ENCODE measurements around the gene ZFP69B.

DNA sequence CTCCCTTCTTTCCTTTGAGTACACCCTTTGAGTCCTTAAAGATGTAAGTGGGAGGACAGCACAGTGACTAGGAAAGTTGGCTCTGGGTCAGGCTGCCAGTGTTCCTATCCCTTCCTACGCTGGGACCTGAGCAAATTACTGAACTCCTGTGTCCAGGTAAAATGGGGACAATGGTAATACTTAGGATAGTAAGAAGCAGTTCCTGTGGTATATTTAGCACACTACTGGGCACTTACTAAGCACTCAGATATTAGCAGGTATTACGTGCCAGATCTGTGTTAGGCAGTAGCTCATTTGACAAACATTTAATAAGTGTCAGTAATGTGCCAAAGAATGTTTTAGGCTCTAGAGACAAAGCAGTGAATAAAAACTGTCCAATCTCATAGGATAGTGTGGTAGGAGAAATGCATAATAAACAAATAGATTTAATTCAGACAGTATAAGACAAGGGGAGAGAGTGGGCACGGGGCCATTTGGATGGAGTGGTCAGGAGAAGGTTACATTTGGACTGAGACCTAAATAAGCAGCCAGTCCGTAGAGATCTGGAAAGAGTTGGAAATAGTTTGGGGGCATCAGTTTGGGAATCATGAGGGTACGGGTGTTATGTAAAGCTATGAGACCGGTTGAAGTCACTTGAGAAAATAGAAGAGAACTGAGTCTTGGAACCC, 26.2 kb upstream of the ZFP69B start:
- TF ChIP-seq TAF1 (IDR thresholded peaks at IDR 0.05; ENCODE audit: low read depth, low read length) (no peak), POLR2A (IDR thresholded peaks at IDR 0.05; ENCODE audit: low read depth, low read length) (no peak), POU2F2 (IDR thresholded peaks at IDR 0.05; ENCODE audit: low read depth, low read length) (no peak)

Data from GM12891 (cell line).